Measurements from ENCODE around the gene TMEM244. TPM values are rescaled to one million over a fixed set of nuclear protein-coding genes. Genes with fewer than 3 reads are reported as not detected.

TMEM244 gene
- total RNA-seq, 3 donors from 2014 or later (not counting 1 experiment from before 2014, with no cell fraction given) = not detected

DNA sequence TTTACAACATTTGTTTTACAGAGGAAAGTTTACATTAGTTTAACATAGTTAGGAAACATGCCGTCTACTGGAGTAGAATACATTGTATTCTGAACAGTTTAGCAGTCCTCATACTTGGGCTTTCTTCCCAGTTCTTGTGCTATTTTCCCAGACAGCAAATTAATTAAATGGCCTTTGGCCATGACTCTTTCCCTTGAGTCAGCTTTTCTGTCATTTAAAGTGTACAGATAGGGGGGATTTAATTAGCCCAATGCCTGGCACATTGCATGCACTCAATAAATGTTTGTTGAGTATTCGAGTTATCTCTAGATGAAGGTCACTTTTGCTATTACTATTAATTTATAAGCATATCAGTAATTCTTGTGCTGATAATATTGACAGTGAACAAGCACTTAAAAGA is 1.6 kb downstream of the TMEM244 start:
- H3K27ac ChIP-seq (ENCODE audit: low read length) = no peak overlapping the region
- WGBS (ENCODE audit: insufficient coverage) = 100% methylated on average over 1 of the region's 2 CpGs
- Mint-ChIP-seq H3K36me3 (no peaks in the 10 kb centered on the region), H3K27me3 (ENCODE audit: low read depth in 2 of 2) (no peaks in the 10 kb centered on the region), H3K9me3 (no peaks in the 10 kb centered on the region), H3K4me1 (peaks cover 0 to 7% of the 10 kb centered on the region in 2 donors), H3K4me3 (no peak overlapping the region), H3K27ac (no peak overlapping the region)
- H3K9me3 ChIP-seq (ENCODE audit: control insufficient read depth, insufficient read depth, low read length) = no peaks in the 10 kb centered on the region
- no peak for ATAC-seq
- no peak for DNase-seq
- no peak overlapping the region for H3K4me3 ChIP-seq (ENCODE audit: low read length)
- TF ChIP-seq, protein P1, sequence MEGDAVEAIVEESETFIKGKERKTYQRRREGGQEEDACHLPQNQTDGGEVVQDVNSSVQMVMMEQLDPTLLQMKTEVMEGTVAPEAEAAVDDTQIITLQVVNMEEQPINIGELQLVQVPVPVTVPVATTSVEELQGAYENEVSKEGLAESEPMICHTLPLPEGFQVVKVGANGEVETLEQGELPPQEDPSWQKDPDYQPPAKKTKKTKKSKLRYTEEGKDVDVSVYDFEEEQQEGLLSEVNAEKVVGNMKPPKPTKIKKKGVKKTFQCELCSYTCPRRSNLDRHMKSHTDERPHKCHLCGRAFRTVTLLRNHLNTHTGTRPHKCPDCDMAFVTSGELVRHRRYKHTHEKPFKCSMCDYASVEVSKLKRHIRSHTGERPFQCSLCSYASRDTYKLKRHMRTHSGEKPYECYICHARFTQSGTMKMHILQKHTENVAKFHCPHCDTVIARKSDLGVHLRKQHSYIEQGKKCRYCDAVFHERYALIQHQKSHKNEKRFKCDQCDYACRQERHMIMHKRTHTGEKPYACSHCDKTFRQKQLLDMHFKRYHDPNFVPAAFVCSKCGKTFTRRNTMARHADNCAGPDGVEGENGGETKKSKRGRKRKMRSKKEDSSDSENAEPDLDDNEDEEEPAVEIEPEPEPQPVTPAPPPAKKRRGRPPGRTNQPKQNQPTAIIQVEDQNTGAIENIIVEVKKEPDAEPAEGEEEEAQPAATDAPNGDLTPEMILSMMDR (IDR thresholded peaks at IDR 0.05) = no peak
- H3K27me3 ChIP-seq (ENCODE audit: control insufficient read depth, insufficient read depth, low read length) = no peaks in the 10 kb centered on the region
- intact Hi-C loops (cut with micrococcal nuclease) = no loop called here
- no peaks in the 10 kb centered on the region for H3K4me1 ChIP-seq (ENCODE audit: control insufficient read depth, insufficient read depth, low read length)
- no peaks in the 10 kb centered on the region for H3K36me3 ChIP-seq (ENCODE audit: control insufficient read depth, insufficient read depth, low read length)

DNA sequence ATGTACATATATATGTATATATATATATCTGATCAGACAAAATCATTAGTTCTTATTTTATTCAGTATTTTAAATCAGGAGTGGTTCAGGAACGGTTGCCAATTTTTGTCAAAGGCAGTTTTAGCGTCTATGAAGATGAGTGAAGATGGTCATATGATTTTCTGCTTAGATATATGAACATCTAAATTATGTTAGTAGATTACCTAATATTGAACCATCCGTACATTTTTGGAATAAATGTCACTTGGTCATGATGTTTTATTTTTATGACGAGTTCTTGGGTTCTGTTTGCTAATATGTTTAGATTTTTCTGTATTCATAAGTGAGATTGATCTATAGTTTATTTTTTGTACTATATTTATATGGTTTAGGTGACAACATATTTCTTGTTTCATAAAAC is 3.3 kb downstream of the TMEM244 start:
- H3K27me3 ChIP-seq (ENCODE audit: control insufficient read depth, insufficient read depth, low read length) = no peaks in the 10 kb centered on the region
- H3K36me3 Mint-ChIP-seq = no peaks in the 10 kb centered on the region
- TF ChIP-seq, protein P1 (IDR thresholded peaks at IDR 0.05) = no peak
- no peaks in the 10 kb centered on the region for H3K36me3 ChIP-seq (ENCODE audit: control insufficient read depth, insufficient read depth, low read length)
- peaks cover under 1 to 9% of the 10 kb centered on the region in 2 donors for H3K27me3 Mint-ChIP-seq (ENCODE audit: low read depth in 2 of 2)
- DNase-seq = no peak
- no peaks in the 10 kb centered on the region for H3K9me3 ChIP-seq (ENCODE audit: control insufficient read depth, insufficient read depth, low read length)
- WGBS (ENCODE audit: insufficient coverage) = no CpG with 5 or more reads among the region's 4 CpGs
- H3K9me3 Mint-ChIP-seq = no peaks in the 10 kb centered on the region
- no peak overlapping the region for H3K4me3 ChIP-seq (ENCODE audit: low read length)
- H3K27ac Mint-ChIP-seq = no peak overlapping the region
- no peak overlapping the region for H3K27ac ChIP-seq (ENCODE audit: low read length)
- H3K4me3 Mint-ChIP-seq = no peak overlapping the region
- H3K4me1 Mint-ChIP-seq = peaks cover 0 to 7% of the 10 kb centered on the region in 2 donors
- intact Hi-C loops (cut with micrococcal nuclease) = no loop called here
- no peaks in the 10 kb centered on the region for H3K4me1 ChIP-seq (ENCODE audit: control insufficient read depth, insufficient read depth, low read length)
- no peak for ATAC-seq

DNA sequence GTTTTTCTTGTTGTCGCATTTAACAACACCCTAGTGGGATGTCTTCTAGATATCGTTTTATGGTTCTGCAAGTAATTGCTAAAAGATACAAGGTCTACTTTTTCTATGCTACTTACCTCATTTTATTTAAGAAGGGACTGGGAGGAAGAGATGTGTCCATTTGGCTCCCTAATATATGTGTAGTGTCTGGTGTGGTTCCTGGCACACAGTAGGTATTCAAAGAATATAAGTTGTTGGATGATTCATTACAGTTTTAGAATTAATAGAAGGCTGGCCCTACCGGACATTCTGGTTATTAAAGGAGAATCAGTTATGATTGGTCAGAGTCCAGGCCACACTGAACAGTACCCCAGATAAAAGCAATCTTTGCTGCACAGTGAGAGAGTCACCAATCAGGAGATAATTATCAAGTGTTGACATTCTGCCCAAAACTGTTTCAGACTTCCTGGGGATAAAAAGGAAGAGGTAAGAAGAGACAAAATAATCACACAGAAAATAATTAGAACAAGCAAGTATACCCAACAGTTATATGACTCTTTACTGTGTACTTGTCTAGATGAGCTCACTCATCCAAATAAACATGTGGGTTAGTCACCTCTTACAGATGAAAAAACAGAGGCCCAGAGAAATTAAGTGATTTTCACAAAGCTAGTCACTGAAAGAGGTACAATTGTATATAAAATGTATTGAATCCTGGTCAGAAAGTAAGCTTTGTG is 7.0 kb downstream of the TMEM244 start:
- H3K9me3 Mint-ChIP-seq = no peaks in the 10 kb centered on the region
- no peaks in the 10 kb centered on the region for H3K36me3 ChIP-seq (ENCODE audit: control insufficient read depth, insufficient read depth, low read length)
- ATAC-seq = no peak
- H3K4me3 Mint-ChIP-seq = no peak overlapping the region
- H3K27ac ChIP-seq (ENCODE audit: low read length) = no peak overlapping the region
- no peak overlapping the region for H3K27ac Mint-ChIP-seq
- no peak overlapping the region for H3K4me3 ChIP-seq (ENCODE audit: low read length)
- peaks cover 3 to 13% of the 10 kb centered on the region in 2 donors for H3K27me3 Mint-ChIP-seq (ENCODE audit: low read depth in 2 of 2)
- no peak for DNase-seq
- no peaks in the 10 kb centered on the region for H3K9me3 ChIP-seq (ENCODE audit: control insufficient read depth, insufficient read depth, low read length)
- H3K4me1 ChIP-seq (ENCODE audit: control insufficient read depth, insufficient read depth, low read length) = no peaks in the 10 kb centered on the region
- no peaks in the 10 kb centered on the region for H3K36me3 Mint-ChIP-seq
- H3K27me3 ChIP-seq (ENCODE audit: control insufficient read depth, insufficient read depth, low read length) = no peaks in the 10 kb centered on the region
- TF ChIP-seq, protein P1 (IDR thresholded peaks at IDR 0.05) = no peak
- 88% methylated on average over 2 of the region's 3 CpGs for WGBS (ENCODE audit: insufficient coverage)
- intact Hi-C loops (cut with micrococcal nuclease) = no loop called here
- no peaks in the 10 kb centered on the region for H3K4me1 Mint-ChIP-seq
